ENCODE results near the gene MREG.
"Not testable (repeated sequence)": the region's sequence is repeated elsewhere in the genome, so short reads cannot be mapped to it uniquely, and the experiment has no call there.

Gene MREG

GRCh38 chr2:215931256-215931903 is 82.0 kb downstream of the MREG start:
- Histone ChIP-seq H3K79me2 (ENCODE audit: insufficient read depth, low read depth) (no peaks in the 10 kb centered on the region), H3K36me3 (ENCODE audit: insufficient read depth) (no peaks in the 10 kb centered on the region), H4K20me1 (ENCODE audit: insufficient read depth) (no peaks in the 10 kb centered on the region), H3K4me2 (no peak overlapping the region), H3K27ac (no peak overlapping the region), H3K4me3 (IDR thresholded peaks at IDR 0.05; ENCODE audit: insufficient read depth, low read depth, low read length) (no peak overlapping the region), H2AFZ (ENCODE audit: low read depth) (no peak overlapping the region), H3K9ac (no peak overlapping the region), H3K4me1 (ENCODE audit: low read depth, poor library complexity, severe bottlenecking) (peaks cover 10% of the 10 kb centered on the region), H3K27me3 (ENCODE audit: insufficient read depth, low read depth) (no peaks in the 10 kb centered on the region)
- TF ChIP-seq CTCF (conservative IDR thresholded peaks at IDR 0.05; ENCODE audit: low read depth, low read length) = peak; percentile 95

- Histone ChIP-seq H3K4me2 (no peak overlapping the region), H3K79me2 (ENCODE audit: insufficient read depth, low read depth) (no peaks in the 10 kb centered on the region), H3K4me1 (ENCODE audit: low read depth, poor library complexity, severe bottlenecking) (peaks cover 10% of the 10 kb centered on the region), H3K9ac (no peak overlapping the region), H3K27me3 (ENCODE audit: insufficient read depth, low read depth) (no peaks in the 10 kb centered on the region), H3K4me3 (IDR thresholded peaks at IDR 0.05; ENCODE audit: insufficient read depth, low read depth, low read length) (no peak overlapping the region), H3K27ac (no peak overlapping the region), H4K20me1 (ENCODE audit: insufficient read depth) (no peaks in the 10 kb centered on the region), H3K36me3 (ENCODE audit: insufficient read depth) (no peaks in the 10 kb centered on the region), H2AFZ (ENCODE audit: low read depth) (no peak overlapping the region)
- no peak for TF ChIP-seq CTCF (conservative IDR thresholded peaks at IDR 0.05; ENCODE audit: low read depth, low read length)
These were observed 82.7 kb downstream of the MREG start for GRCh38 chr2:215930505-215931253.

GRCh38 chr2:215929602-215930335 is 83.6 kb downstream of the MREG start:
- H3K9ac ChIP-seq = no peak overlapping the region
- no peak overlapping the region for H3K4me2 ChIP-seq
- no peaks in the 10 kb centered on the region for H4K20me1 ChIP-seq (ENCODE audit: insufficient read depth)
- no peak overlapping the region for H3K27ac ChIP-seq
- H3K4me1 ChIP-seq (ENCODE audit: low read depth, poor library complexity, severe bottlenecking) = peaks cover 10% of the 10 kb centered on the region
- H2AFZ ChIP-seq (ENCODE audit: low read depth) = no peak overlapping the region
- no peaks in the 10 kb centered on the region for H3K36me3 ChIP-seq (ENCODE audit: insufficient read depth)
- no peaks in the 10 kb centered on the region for H3K27me3 ChIP-seq (ENCODE audit: insufficient read depth, low read depth)
- no peak for TF ChIP-seq CTCF (conservative IDR thresholded peaks at IDR 0.05; ENCODE audit: low read depth, low read length)
- H3K79me2 ChIP-seq (ENCODE audit: insufficient read depth, low read depth) = no peaks in the 10 kb centered on the region
- H3K4me3 ChIP-seq (IDR thresholded peaks at IDR 0.05; ENCODE audit: insufficient read depth, low read depth, low read length) = no peak overlapping the region

- Histone ChIP-seq H3K4me1 (ENCODE audit: low read depth, poor library complexity, severe bottlenecking) (peaks cover 10% of the 10 kb centered on the region), H3K27ac (no peak overlapping the region), H2AFZ (ENCODE audit: low read depth) (no peak overlapping the region), H4K20me1 (ENCODE audit: insufficient read depth) (no peaks in the 10 kb centered on the region), H3K27me3 (ENCODE audit: insufficient read depth, low read depth) (no peaks in the 10 kb centered on the region), H3K4me3 (IDR thresholded peaks at IDR 0.05; ENCODE audit: insufficient read depth, low read depth, low read length) (no peak overlapping the region), H3K9ac (no peak overlapping the region), H3K4me2 (no peak overlapping the region), H3K79me2 (ENCODE audit: insufficient read depth, low read depth) (no peaks in the 10 kb centered on the region), H3K36me3 (ENCODE audit: insufficient read depth) (no peaks in the 10 kb centered on the region)
- no peak for TF ChIP-seq CTCF (conservative IDR thresholded peaks at IDR 0.05; ENCODE audit: low read depth, low read length)
These were observed 85.3 kb downstream of the MREG start for GRCh38 chr2:215928086-215928485.

GRCh38 chr2:215926992-215927391 is 86.4 kb downstream of the MREG start:
- H4K20me1 ChIP-seq (ENCODE audit: insufficient read depth); H3K27ac ChIP-seq: not testable (repeated sequence)

More at GRCh38 chr2:215926992-215927391, 86.4 kb downstream of the MREG start:
- not testable (repeated sequence) for H2AFZ ChIP-seq (ENCODE audit: low read depth); H3K9ac ChIP-seq; H3K4me3 ChIP-seq (IDR thresholded peaks at IDR 0.05; ENCODE audit: insufficient read depth, low read depth, low read length); H3K27me3 ChIP-seq (ENCODE audit: insufficient read depth, low read depth); H3K4me2 ChIP-seq; H3K36me3 ChIP-seq (ENCODE audit: insufficient read depth); H3K79me2 ChIP-seq (ENCODE audit: insufficient read depth, low read depth)
- H3K4me1 ChIP-seq (ENCODE audit: low read depth, poor library complexity, severe bottlenecking) = peaks cover 10% of the 10 kb centered on the region

Data from KMS-11 (cell line).